GM21723 (cell line): Measurements from ENCODE around the gene ULK4.

Experiments used
- ATAC-seq: cut with Tn5 transposase; IDR thresholded peaks from one replicate; pipeline ENCODE4 v1.9.1; 2021; ENCODE audit warnings: mild to moderate bottlenecking, moderate library complexity; ENCODE audit not compliant: unreplicated experiment

The ULK4 gene

GRCh38 chr3:41241800-41242571 lies 719.9 kb downstream of the ULK4 start:
- no peak for ATAC-seq

DNA sequence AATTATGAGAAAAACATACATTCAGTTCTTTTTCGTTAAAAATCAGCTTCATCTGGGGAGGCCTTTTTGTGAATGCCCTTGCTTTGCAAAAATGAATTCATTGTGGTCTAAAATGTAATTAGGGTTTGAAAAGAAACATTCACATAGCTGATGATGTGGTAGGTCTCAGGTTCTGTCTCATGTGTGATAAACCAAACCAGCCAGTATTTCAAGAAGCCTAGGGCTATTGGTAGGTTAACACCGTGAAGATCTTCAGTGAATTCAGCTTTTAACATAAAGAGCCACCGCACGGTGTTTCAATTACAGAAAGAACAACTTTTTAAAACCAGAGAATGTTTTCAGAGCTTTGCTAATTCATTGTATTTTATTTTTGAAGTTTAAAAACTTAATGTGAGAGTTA lies 720.7 kb downstream of the ULK4 start:
- no peak for ATAC-seq

DNA sequence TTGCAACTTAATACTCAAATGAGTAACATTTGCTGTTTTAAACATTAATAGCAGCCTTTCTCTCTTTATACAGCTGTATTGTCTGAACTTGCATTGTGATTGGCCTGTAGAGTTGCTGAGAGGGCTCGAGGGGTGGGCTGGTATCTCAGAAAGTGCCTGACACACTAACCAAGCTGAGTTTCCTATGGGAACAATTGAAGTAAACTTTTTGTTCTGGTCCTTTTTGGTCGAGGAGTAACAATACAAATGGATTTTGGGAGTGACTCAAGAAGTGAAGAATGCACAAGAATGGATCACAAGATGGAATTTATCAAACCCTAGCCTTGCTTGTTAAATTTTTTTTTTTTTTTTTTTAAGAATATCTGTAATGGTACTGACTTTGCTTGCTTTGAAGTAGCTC lies 722.3 kb downstream of the ULK4 start:
- ATAC-seq = no peak

GRCh38 chr3:41237907-41238306 lies 724.0 kb downstream of the ULK4 start:
- ATAC-seq = no peak

GRCh38 chr3:41236228-41236627 lies 725.7 kb downstream of the ULK4 start:
- ATAC-seq = no peak

GRCh38 chr3:41234823-41235721 lies 726.8 kb downstream of the ULK4 start:
- no peak for ATAC-seq

- no peak for ATAC-seq
These were observed 737.6 kb downstream of the ULK4 start for GRCh38 chr3:41224120-41224806.

- ATAC-seq = no peak
These were observed 738.2 kb downstream of the ULK4 start for GRCh38 chr3:41223691-41224090.

GRCh38 chr3:41223078-41223477 lies 738.8 kb downstream of the ULK4 start:
- no peak for ATAC-seq

- ATAC-seq = no peak
These were observed 739.4 kb downstream of the ULK4 start for GRCh38 chr3:41222501-41222900.

DNA sequence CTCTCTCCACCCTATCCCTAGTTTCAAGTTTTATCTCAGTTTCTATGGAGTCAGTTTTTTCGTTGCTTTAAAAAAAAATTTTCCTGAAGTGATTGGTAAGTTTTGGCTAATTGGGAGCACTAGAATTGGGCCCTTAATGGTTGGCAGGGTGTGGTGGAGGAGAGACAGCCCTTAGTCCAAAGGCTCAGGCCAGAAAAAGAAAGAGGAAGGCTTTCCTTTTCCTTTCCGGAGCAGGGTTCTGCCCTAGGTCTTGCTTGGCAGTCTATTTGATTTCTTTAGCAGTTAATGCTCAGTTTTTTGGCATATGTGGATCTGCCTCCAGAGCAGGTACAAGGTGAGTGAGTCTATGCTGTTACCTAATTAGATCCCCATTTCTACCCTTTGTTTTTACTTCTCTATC lies 739.9 kb downstream of the ULK4 start:
- ATAC-seq = no peak

GRCh38 chr3:41220906-41221677 lies 740.8 kb downstream of the ULK4 start:
- no peak for ATAC-seq

GRCh38 chr3:41219424-41219823 lies 742.5 kb downstream of the ULK4 start:
- no peak for ATAC-seq

DNA sequence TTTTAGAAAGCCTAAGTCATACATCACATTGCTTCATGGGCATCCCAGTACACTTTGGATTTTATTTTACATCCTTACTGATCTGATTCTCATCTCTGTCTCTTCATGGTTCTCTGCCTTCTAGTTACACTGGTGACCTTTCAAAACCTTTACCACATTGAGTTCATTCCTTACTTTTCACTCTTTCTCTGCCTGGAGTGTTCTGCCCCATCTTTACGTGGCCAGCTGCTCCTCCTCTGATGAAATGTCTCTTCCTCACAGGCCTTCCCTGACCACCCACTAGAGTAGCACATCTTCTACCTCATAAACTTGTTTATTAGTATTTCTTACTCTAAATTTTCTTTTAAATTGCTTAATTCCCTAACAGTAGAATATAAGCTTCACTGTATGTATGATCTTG lies 744.9 kb downstream of the ULK4 start:
- ATAC-seq = no peak

- no peak for ATAC-seq
These were observed 745.5 kb downstream of the ULK4 start for GRCh38 chr3:41216422-41216821.

- no peak for ATAC-seq
These were observed 748.3 kb downstream of the ULK4 start for GRCh38 chr3:41213588-41213987.

DNA sequence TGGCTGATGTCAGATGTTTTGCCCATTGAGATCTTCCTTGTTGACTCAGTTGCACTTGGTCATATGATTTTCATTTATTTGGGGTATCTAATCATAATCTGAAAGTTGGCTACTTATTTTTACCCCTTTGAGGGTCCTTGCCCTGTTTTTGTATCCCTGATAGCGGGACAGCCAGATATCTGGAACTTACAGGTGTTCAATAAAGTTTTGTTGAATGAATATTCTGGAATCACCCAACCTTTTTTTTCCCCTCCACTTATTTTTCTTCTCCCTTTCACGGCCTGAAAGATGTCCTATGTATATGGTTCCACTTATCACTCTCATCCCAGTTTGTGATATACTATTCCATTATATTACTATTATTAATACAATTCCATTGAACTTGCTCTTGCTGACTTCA lies 749.8 kb downstream of the ULK4 start:
- ATAC-seq = no peak

GRCh38 chr3:41210966-41211365 lies 750.9 kb downstream of the ULK4 start:
- ATAC-seq = no peak

DNA sequence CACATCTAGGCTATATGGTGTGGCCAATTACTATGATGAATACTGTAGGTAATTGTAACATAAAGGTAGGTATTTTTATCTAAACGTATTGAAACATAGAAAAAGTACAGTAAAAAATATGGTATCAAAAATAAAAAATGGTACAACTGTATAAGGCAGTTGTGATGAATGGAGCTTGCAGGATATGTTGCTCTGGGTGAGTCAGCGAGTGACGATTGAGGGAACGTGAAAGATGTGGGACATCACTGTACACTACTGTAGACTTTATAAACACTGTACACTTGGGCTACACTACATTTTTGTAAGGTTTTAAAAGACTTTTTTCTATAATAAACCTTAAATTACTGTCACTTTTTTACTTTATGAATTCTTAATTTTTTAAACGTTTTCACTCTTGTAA lies 752.3 kb downstream of the ULK4 start:
- no peak for ATAC-seq

- no peak for ATAC-seq
These were observed 753.2 kb downstream of the ULK4 start for GRCh38 chr3:41208507-41209220.
